H1 (cell line): ENCODE measurements around the gene SP9. TPM values are rescaled to one million over a fixed set of nuclear protein-coding genes. Genes with fewer than 3 reads are reported as not detected.

Source experiments
- CBX8 ChIP-seq: fragments of 300-800, 300-1000 bp; sonication (generic); IDR thresholded peaks from 2 replicates; pipeline ENCODE4 v1.7.1; 2016; ENCODE audit warnings: low read depth, low read length, borderline replicate concordance
- CHD7 ChIP-seq: fragments of 300-600 bp; sonication (generic); IDR thresholded peaks from 2 replicates; pipeline ENCODE4 v1.7.1; 2012; ENCODE audit warnings: low read length, moderate library complexity, mild to moderate bottlenecking, inconsistent platforms; ENCODE audit not compliant: insufficient replicate concordance
- EZH2 ChIP-seq: fragments of 200-600 bp; sonication (generic); IDR thresholded peaks from 2 replicates; pipeline ENCODE4 v1.7.1; 2012; ENCODE audit warnings: low read depth, mild to moderate bottlenecking, moderate library complexity, low read length, inconsistent platforms; ENCODE audit not compliant: severe bottlenecking
- SP2 ChIP-seq: IDR thresholded peaks from 2 replicates; pipeline ENCODE4 v1.6.1; 2012; ENCODE audit warnings: mild to moderate bottlenecking, low read length, inconsistent platforms
- SP4 ChIP-seq: IDR thresholded peaks from 2 replicates; pipeline ENCODE4 v1.6.1; 2012; ENCODE audit warnings: low read length, inconsistent platforms
- YY1 ChIP-seq: IDR thresholded peaks from 2 replicates; pipeline ENCODE4 v1.6.1; 2011; ENCODE audit warnings: low read depth, mild to moderate bottlenecking, low read length
- polyA plus RNA-seq, 7 experiments: library from polyadenylated mRNA; depleted of rRNA in 3 of 7; stranded (reverse) in 5 of 7; unstranded in 2 of 7; fragments of >200 nt in 5 of 7; fragments of 200-250 nt in 2 of 7; gene quantifications; 1 replicate in 5 of 7; 2 replicates in 1 of 7; 4 replicates in 1 of 7; pipeline versions ENCODE4 v1.2.1 to v1.2.3, GENCODE V29; 2011 to 2013; ENCODE audit warnings: missing spikeins in 2 of 7, mixed read lengths in 2 of 7
- total RNA-seq: library from RNA; stranded (reverse); fragmentation: NEBNext Ultra II Directional; extraction: Animal tissue kit (Norgen Biotek cat#: 25700); gene quantifications from 2 replicates; pipeline ENCODE4 v1.2.1, GENCODE V29; 2021

The SP9 gene
- total and polyA plus RNA-seq, 2 of the 8 experiments (the other 6 are each of a cell fraction or from before 2014, with no cell fraction given), result 0.03 to 0.11 TPM

DNA sequence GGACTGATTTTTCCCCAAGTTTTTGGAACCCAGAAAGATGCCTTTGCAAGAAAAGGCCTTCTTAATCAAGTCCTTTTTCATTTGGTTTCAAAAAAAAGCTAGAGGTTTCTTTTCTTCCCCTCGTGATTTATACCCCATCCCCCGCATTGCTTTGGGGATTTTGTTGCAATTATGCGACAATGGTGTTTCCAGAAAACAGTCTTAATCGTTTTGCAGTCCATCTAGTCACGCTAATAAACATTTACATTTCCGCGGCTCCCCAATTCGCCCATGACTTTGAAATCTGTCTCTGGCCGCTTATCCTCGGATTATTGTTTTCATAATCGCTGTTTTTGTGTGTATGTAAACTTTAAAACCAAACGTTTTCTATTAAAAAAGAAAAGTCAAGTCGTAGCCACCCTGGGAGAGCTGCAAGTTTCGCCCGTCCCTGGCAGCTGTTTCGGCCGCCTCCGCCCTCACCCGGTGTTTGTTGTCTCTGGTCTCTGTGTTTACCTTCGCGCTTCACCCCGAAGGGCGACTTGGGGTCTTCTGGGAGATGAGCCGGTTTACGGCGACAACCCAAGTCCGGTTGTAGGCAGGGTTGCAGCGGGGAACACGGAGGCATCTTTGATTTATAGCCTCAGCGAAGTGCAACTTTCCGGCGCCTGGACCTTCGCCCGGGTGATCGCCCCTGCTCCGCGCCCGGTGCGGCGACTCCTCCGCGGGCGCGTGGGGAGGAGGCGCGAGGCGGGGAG, 667 bp downstream of the SP9 start (continued):
- TF ChIP-seq CHD7 (no peak), SP2 (no peak), SP4 (no peak), YY1 (0 out of 2 replicates have a peak, but pooled peaks have one; percentile 1), CBX8 (peak; percentile 89; the same call in 1 of the 2 replicates), EZH2 (peak; percentile 60)
